ENCODE results near the gene TNS3. TPM values are rescaled to one million over a fixed set of nuclear protein-coding genes. Genes with fewer than 3 reads are reported as not detected.
A peak's percentile ranks its signal among the peaks of the same experiment; 100 is the strongest.

Gene TNS3
- total and polyA plus RNA-seq, 9 donors, result 20.2 to 49.1 (median 29.7) TPM

DNA sequence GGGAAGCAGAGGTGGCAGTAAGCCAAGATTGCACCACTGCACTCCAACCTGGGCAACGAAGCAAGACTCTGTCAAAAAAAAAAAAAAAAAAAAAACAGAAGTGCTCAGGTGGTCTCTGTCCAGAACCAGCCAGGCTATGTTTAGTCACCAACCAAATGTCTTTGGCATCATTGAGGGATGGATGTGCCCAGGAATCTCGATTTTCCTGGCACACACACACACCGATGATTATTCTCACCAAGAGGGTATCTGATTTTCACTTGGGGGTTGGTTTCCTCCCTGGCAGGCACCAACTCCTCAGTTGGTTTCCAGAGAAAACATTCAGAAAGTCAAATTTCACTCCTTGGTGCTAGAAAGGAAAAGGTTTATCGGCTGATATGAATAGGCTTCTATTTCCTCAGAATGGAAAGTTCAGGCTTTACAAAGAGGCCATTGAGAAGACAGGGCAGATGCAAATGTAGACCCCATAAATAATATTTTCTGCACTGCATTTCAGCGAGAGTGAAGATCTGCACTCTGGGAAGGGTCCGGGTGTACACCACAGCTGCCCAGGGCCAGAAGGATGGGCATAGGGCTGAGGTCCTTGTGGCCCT is 154.8 kb downstream of the TNS3 start:
- no peaks in the 10 kb centered on the region for H3K9me3 ChIP-seq (replicated peaks; ENCODE audit: control insufficient read depth, low read depth, low read length)
- no peaks in the 10 kb centered on the region for H3K27me3 ChIP-seq (ENCODE audit: control insufficient read depth, insufficient read depth, low read length)
- WGBS (ENCODE audit: insufficient coverage), result no CpG with 5 or more reads among the region's 6 CpGs
- peak overlapping the region; percentile 7 for H3K27ac ChIP-seq (ENCODE audit: low read length)
- no peak for DNase-seq
- H3K4me1 ChIP-seq (ENCODE audit: control insufficient read depth, insufficient read depth, low read length), result peaks cover 24% of the 10 kb centered on the region
- no peak overlapping the region for H3K4me3 ChIP-seq (ENCODE audit: low read length)
- peaks cover 29% of the 10 kb centered on the region for H3K36me3 ChIP-seq (ENCODE audit: control insufficient read depth, insufficient read depth, low read length)

DNA sequence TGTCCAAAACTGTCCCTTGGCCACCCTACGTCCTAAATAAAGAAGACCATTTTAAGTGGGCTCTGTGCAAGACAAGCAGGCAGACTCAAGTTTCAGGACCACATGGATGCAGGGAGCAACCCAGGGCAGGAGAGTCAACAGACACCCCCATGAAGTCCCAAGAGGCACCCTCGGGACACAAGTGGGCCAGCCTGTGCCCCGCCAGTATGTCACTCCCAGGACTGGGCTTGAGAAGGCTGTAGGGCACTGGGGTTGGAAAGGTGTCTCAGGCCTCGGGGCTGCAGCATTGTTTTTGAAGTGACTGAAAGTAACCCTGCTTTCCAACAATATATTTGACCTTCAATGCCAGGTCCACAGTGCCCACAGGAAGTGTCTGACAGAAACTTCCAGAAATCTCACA is 157.4 kb downstream of the TNS3 start:
- no peak for DNase-seq
- Histone ChIP-seq H3K4me3 (ENCODE audit: low read length) (no peak overlapping the region), H3K36me3 (ENCODE audit: control insufficient read depth, insufficient read depth, low read length) (peaks cover 39% of the 10 kb centered on the region), H3K9me3 (replicated peaks; ENCODE audit: control insufficient read depth, low read depth, low read length) (peaks cover 2% of the 10 kb centered on the region), H3K27me3 (ENCODE audit: control insufficient read depth, insufficient read depth, low read length) (no peaks in the 10 kb centered on the region), H3K27ac (ENCODE audit: low read length) (no peak overlapping the region), H3K4me1 (ENCODE audit: control insufficient read depth, insufficient read depth, low read length) (peaks cover 32% of the 10 kb centered on the region)
- WGBS (ENCODE audit: insufficient coverage), result 96% methylated on average over 3 of the region's 4 CpGs

- DNase-seq, result no peak
- Histone ChIP-seq H3K27ac (ENCODE audit: low read length) (no peak overlapping the region), H3K4me3 (ENCODE audit: low read length) (no peak overlapping the region), H3K36me3 (ENCODE audit: control insufficient read depth, insufficient read depth, low read length) (peaks cover 46% of the 10 kb centered on the region), H3K27me3 (ENCODE audit: control insufficient read depth, insufficient read depth, low read length) (no peaks in the 10 kb centered on the region), H3K9me3 (replicated peaks; ENCODE audit: control insufficient read depth, low read depth, low read length) (peaks cover 2% of the 10 kb centered on the region), H3K4me1 (ENCODE audit: control insufficient read depth, insufficient read depth, low read length) (peaks cover 29% of the 10 kb centered on the region)
- WGBS (ENCODE audit: insufficient coverage), result no CpG with 5 or more reads among the region's 3 CpGs
Measured at GRCh38 chr7:47423196-47423595, 158.7 kb downstream of the TNS3 start.

DNA sequence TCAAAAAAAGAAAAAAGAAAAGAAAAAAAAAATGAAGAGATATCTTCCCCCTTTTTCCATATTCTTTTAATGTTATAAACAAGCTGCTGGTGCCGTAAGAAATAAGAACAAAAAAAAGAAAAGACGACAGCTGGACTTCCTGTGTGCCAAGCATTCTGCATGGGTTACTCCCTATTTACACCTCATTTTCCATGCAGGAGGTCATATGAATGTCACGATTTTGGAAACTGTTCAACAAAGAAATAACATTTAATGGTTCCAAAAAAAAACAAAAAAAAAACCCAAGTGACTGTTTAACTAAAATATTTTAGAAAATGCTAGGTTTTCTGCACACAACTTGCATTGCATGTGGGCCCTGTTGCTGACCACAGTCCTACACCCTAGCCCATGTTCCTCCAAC is 159.3 kb downstream of the TNS3 start:
- Histone ChIP-seq H3K4me3 (ENCODE audit: low read length) (no peak overlapping the region), H3K27me3 (ENCODE audit: control insufficient read depth, insufficient read depth, low read length) (no peaks in the 10 kb centered on the region), H3K4me1 (ENCODE audit: control insufficient read depth, insufficient read depth, low read length) (peaks cover 25% of the 10 kb centered on the region), H3K9me3 (replicated peaks; ENCODE audit: control insufficient read depth, low read depth, low read length) (peaks cover 2% of the 10 kb centered on the region), H3K36me3 (ENCODE audit: control insufficient read depth, insufficient read depth, low read length) (peaks cover 46% of the 10 kb centered on the region), H3K27ac (ENCODE audit: low read length) (peak overlapping the region; percentile 10)
- WGBS (ENCODE audit: insufficient coverage), result no CpG with 5 or more reads among the region's 3 CpGs
- peak; percentile 83 for DNase-seq

GRCh38 chr7:47421456-47421855 is 160.5 kb downstream of the TNS3 start:
- Histone ChIP-seq H3K27me3 (ENCODE audit: control insufficient read depth, insufficient read depth, low read length) (no peaks in the 10 kb centered on the region), H3K27ac (ENCODE audit: low read length) (no peak overlapping the region), H3K36me3 (ENCODE audit: control insufficient read depth, insufficient read depth, low read length) (peaks cover 42% of the 10 kb centered on the region), H3K4me1 (ENCODE audit: control insufficient read depth, insufficient read depth, low read length) (peaks cover 23% of the 10 kb centered on the region), H3K9me3 (replicated peaks; ENCODE audit: control insufficient read depth, low read depth, low read length) (peaks cover 2% of the 10 kb centered on the region), H3K4me3 (ENCODE audit: low read length) (no peak overlapping the region)
- 85% methylated on average over 2 of the region's 4 CpGs for WGBS (ENCODE audit: insufficient coverage)
- no peak for DNase-seq

DNA sequence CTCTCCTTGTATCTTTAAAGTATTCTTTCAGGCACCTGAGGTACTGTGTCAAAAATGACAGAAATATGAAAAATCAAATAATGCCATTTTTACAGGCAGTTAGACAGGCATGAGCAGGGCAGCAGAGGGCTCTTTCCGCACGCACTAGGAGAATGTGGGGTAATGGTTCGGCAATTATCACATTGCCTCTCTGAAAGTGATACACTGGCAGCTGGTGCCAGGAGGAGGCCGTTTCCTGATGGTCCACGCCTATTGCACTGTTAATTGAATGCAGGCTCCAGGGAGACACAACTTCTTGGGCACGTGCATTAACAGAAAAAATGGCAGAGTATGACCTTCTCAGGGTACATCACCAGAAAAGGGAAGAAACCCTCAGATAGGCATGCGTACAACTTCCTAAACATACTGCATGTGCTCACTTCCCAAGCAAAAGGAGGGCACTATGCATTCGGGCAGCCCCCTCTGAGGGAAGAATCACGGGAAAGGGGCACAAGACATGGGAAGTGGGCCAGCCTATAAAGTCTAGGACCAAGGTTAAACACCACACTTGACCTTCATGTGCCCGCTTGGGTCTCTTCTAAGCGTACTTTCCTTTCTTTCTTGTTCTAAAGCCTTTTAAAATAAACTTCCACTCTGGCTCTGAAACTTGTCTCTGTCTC is 161.7 kb downstream of the TNS3 start:
- no peak for DNase-seq
- whole genome bisulfite sequencing (ENCODE audit: insufficient coverage), result 86% methylated on average over 10 of the region's 11 CpGs
- Histone ChIP-seq H3K27me3 (ENCODE audit: control insufficient read depth, insufficient read depth, low read length) (no peaks in the 10 kb centered on the region), H3K36me3 (ENCODE audit: control insufficient read depth, insufficient read depth, low read length) (peaks cover 50% of the 10 kb centered on the region), H3K9me3 (replicated peaks; ENCODE audit: control insufficient read depth, low read depth, low read length) (peaks cover 2% of the 10 kb centered on the region), H3K4me1 (ENCODE audit: control insufficient read depth, insufficient read depth, low read length) (peaks cover 23% of the 10 kb centered on the region), H3K27ac (ENCODE audit: low read length) (no peak overlapping the region), H3K4me3 (ENCODE audit: low read length) (no peak overlapping the region)

DNA sequence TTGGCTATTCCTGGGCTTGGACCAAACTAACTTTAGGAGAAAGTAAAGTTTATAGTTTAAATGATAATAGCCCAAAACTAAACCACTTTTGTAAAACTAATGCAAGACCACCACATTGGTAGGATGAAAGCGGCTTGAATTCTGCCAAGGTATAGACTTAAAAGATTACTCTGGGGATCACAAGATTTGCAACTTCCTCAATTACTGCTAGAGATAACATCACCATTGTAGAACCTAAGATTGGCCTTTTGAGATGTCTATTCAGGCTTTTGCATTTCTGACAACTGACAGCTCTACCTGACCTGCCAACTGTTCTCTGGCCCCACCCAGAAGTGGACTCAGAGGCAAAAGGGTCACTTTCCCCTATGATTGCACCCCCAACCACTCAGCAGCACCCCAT is 162.4 kb downstream of the TNS3 start:
- Histone ChIP-seq H3K9me3 (replicated peaks; ENCODE audit: control insufficient read depth, low read depth, low read length) (peaks cover 2% of the 10 kb centered on the region), H3K4me3 (ENCODE audit: low read length) (no peak overlapping the region), H3K27ac (ENCODE audit: low read length) (no peak overlapping the region), H3K4me1 (ENCODE audit: control insufficient read depth, insufficient read depth, low read length) (peaks cover 23% of the 10 kb centered on the region), H3K27me3 (ENCODE audit: control insufficient read depth, insufficient read depth, low read length) (no peaks in the 10 kb centered on the region), H3K36me3 (ENCODE audit: control insufficient read depth, insufficient read depth, low read length) (peaks cover 52% of the 10 kb centered on the region)
- no CpG with 5 or more reads among the region's 1 CpG for WGBS (ENCODE audit: insufficient coverage)
- no peak for DNase-seq

- H3K27me3 ChIP-seq (ENCODE audit: control insufficient read depth, insufficient read depth, low read length), result no peaks in the 10 kb centered on the region
- WGBS (ENCODE audit: insufficient coverage), result 80% methylated on average over 1 of the region's 5 CpGs
- peaks cover 52% of the 10 kb centered on the region for H3K36me3 ChIP-seq (ENCODE audit: control insufficient read depth, insufficient read depth, low read length)
- no peak overlapping the region for H3K27ac ChIP-seq (ENCODE audit: low read length)
- no peak for DNase-seq
- H3K9me3 ChIP-seq (replicated peaks; ENCODE audit: control insufficient read depth, low read depth, low read length), result peaks cover 2% of the 10 kb centered on the region
- peaks cover 25% of the 10 kb centered on the region for H3K4me1 ChIP-seq (ENCODE audit: control insufficient read depth, insufficient read depth, low read length)
- no peak overlapping the region for H3K4me3 ChIP-seq (ENCODE audit: low read length)
Measured at GRCh38 chr7:47418601-47419309, 163.2 kb downstream of the TNS3 start.

GRCh38 chr7:47416492-47417480 is 165.1 kb downstream of the TNS3 start:
- no peaks in the 10 kb centered on the region for H3K27me3 ChIP-seq (ENCODE audit: control insufficient read depth, insufficient read depth, low read length)
- H3K4me1 ChIP-seq (ENCODE audit: control insufficient read depth, insufficient read depth, low read length), result peaks cover 13% of the 10 kb centered on the region
- H3K4me3 ChIP-seq (ENCODE audit: low read length), result no peak overlapping the region
- peaks cover 2% of the 10 kb centered on the region for H3K9me3 ChIP-seq (replicated peaks; ENCODE audit: control insufficient read depth, low read depth, low read length)
- no peak for DNase-seq
- peaks cover 53% of the 10 kb centered on the region for H3K36me3 ChIP-seq (ENCODE audit: control insufficient read depth, insufficient read depth, low read length)
- H3K27ac ChIP-seq (ENCODE audit: low read length), result no peak overlapping the region
- 86% methylated on average over 14 of the region's 21 CpGs for WGBS (ENCODE audit: insufficient coverage)
